ENCODE measurements around the gene ANKFN1.

ANKFN1 gene

GRCh38 chr17:56144223-56144622 lies 9.1 kb upstream of the ANKFN1 start:
- DNase-seq, result no peak

DNA sequence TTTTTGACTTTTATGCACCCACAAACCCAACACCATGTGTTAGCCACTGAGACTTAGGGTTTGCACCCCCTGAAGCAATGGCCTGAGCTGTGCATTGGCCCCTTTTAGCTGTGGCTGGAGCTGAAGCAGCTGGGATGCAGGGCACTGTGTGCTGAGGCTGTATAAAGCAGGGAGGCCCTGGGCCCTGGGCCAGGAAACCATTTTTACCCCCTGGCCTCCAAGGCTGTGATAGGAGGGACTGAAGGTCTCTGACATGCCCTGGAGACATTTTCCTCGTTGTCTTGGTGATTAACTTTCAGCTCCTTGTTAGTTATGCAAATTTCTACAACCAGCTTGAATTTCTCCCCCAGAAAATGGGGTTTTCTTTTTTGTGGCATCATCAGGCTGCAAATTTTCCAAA lies 6.7 kb upstream of the ANKFN1 start:
- no peak for DNase-seq

DNA sequence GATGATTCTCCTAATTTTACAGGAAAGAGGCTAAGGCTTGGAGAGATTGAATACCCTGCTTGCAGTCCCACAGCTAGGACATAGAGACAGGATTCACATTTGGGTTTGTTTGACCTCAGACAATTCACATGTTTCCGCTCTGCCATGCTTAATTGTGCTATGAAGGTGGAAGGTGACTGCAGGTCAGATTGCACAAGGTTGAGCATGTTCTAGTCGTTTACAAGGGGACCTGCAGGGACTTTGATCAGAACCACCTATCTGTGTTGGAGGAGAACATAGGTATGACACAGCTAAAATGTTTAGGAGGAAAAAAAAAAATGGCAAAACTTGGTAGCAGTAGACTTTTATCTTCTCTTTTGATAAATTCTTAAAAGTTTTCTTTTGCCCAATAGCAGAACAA lies 4.9 kb upstream of the ANKFN1 start:
- no peak for DNase-seq

GRCh38 chr17:56149266-56150036 lies 3.8 kb upstream of the ANKFN1 start:
- no peak for DNase-seq

DNA sequence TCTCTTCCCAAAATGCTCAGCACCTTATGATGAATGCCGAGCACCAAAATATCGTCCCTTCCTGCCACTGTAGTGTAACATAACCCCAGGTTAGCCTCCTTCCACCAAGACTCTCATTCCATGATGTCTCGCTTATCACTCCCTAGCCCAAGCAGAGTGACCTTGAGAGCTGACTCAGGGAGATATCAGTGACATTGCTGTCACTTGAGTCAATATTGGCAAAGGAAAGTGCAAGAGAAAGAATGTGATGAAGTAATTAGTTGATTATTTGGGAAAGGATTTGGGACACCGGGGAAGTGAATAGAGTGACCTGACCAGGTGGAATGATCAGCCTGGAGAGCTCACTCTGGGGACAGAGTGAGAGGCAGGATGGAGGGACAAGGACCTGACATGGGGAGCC lies 2.6 kb upstream of the ANKFN1 start:
- no peak for DNase-seq

DNA sequence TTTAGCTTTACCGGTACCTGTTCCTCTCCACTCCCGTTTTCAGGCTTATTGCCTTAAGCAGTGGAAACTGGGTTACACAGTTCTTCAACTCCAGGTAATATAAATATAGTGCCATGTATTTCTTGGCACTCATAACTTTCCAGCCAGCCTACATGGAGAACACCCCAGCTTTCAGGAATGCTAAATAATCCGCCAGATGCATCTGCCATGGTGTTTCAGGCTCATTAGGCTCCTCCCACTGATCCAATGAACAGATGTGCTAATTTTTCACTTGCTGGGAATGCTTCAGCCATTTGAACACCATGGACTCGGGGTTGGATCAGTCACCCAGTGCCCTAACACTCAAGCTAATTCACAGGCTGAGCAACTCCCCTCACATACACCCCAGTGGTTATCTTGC lies 4.6 kb downstream of the ANKFN1 start:
- DNase-seq, result no peak

GRCh38 chr17:56158344-56158743 lies 5.1 kb downstream of the ANKFN1 start:
- no peak for DNase-seq

DNA sequence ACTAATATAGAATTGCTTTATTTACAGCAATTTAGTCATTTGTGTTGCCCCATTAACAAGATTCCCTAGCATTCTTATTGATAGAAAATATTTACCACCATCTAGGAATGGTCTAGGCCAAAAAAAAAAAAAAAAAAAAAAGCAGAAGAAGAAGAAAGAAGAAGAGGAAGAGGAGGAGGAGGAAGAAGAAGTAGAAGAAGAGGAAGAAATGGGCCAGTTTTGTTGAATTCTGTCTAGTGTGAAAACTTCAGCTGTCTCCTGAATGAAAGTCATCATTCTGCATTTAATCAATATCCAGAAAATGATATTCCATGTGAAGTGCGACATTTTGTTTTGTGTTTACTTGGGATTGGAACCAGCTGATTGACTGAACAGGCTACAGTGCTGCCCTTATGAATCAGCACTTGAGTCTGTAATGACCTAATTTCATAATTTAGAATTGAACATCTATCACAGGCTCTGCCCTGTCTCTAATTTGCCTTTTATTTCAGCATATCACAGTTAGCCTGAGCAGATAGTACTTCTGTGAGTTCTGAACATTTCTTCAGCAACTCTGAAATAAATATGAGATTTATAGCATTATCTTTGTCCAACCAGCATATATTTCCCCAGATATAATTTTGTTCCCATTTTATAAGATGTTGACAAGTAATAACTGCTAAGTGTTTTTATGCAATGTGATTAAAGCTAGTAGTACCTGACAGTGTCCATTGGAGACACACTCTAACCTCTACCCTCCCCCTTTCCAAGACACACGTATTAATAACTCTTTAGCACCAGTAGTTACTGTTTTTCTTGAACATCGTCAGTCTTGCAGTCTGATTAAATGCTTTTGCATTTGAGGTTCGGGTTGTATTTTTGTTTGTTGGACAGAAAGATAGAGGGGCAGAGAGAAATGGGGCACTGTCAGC lies 5.9 kb downstream of the ANKFN1 start:
- no peak for DNase-seq

DNA sequence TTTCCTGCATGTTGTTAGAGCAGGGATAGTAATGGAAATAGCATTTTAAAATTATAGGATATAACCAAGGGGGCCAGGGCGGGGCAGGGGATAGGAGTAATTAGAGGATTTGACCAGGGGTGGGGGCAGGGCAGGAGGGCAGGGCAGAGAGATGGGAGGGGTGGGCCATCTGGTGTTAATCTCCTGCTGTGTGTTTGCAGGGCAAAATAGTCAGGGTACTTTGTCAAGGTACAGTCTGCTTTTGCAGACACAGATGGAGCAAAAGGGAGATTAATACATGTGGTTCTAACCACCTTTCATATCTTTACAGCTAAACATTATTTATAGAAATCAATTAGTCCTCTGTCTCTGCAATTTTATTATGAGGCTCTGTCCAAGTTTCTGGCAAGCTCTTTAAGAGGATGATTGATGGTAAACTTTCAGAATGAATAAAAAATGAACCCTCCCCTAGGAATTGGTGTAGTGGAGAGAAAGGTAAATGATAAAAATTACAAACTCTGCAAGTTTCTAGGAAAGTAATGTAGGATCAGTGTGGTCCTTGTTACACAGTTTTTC lies 6.6 kb downstream of the ANKFN1 start:
- no peak for DNase-seq

GRCh38 chr17:56160422-56160821 lies 7.1 kb downstream of the ANKFN1 start:
- DNase-seq, result no peak

DNA sequence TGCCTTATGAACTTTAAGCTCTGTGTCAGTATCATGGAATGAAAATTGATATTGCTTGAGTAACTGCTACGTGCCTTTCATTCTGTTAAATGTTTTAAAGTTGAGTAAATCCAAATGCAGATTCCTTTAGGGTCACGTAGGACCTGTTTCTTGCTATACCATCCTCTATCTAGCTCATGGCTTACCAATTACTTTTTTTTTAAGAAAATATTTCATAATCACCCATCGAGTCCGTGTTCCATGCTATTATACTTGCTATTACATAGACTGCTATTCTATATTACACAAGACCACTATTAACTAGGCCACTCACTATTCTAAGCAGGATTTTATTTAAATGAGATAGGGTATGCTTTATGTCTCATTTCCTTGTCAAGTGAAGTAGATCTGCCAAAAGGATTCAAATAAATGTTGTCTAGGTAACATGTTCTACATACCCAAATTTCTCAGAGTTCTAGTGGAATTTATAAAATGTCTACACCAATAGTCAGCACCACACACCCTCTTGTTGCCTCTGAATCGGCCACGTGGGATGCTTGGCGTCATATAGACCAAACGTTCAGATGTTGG lies 11.9 kb downstream of the ANKFN1 start:
- DNase-seq, result no peak

GRCh38 chr17:56167491-56167890 lies 14.2 kb downstream of the ANKFN1 start:
- DNase-seq, result no peak

- no peak for DNase-seq
Measured at GRCh38 chr17:56169621-56170020, 16.3 kb downstream of the ANKFN1 start.

DNA sequence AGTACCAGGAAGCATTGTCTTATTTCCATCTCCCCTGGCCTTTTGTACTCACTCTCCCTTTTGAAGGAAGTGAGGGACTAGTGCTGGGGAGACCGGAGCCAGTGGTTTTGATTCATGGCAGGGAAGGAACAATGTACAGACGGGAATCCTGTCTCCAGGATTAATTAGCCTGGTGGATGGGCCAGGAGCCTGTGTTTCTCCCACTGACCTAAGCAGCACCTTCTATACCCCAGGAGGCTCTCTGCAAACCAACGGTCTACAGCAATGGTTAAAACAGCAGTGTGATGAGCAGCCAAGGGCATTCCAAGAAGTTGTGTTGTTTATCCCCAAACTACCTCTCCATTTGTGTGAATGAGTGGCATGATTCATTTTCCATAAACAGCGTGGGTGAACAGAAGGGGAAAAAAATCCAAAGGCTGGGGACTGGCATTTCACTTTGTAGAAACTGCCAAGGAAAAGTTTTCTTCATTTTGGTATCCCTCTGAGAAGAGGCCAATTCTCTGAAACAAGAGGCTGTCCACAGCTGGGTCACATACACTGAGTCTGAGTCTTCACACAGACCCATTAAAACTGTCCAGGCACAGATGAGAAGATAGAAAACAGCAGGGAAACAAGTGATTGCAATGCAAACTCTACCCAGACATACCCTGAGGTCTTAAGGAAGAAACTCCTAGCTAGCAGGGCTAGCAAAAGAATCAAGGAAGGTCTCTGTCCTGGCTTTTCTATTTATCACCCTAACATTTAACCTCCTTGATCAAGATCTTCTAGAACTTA lies 18.1 kb downstream of the ANKFN1 start:
- no peak for DNase-seq

GRCh38 chr17:56172517-56172982 lies 19.3 kb downstream of the ANKFN1 start:
- DNase-seq, result no peak

GRCh38 chr17:56173026-56173425 lies 19.8 kb downstream of the ANKFN1 start:
- no peak for DNase-seq

- DNase-seq, result no peak
Measured at GRCh38 chr17:56173958-56174835, 20.9 kb downstream of the ANKFN1 start.

DNA sequence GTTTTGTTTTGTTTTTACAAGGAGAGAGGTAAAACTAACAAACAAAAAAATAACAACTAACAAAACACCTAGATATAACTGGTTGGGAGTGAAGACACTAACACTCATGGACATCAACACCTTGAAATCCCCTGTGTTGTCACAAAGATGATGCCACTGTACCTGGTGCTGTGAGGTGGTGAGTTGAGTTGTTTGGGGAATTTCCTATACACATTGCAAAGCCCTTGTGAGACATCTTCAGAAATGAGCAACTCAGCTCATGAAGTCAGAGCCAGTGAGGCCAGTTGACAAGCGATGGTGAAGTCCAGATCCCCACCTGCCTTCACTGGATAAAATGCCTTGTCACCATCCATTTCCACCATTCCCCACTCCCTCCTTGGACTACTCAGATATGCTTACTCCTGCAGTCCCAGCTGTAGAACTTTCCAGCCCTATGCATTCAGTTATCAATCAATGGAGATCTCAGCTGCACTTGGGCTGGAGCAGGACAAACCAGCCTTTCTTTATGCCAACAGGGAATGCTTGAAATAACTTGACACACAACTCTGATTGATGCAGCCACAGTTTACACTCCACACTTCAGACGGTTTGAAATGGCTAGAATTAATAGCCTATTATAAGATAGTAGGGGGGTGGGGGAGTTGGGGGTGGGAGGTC lies 22.2 kb downstream of the ANKFN1 start:
- DNase-seq, result no peak

- no peak for DNase-seq
Measured at GRCh38 chr17:56176091-56176490, 22.8 kb downstream of the ANKFN1 start.

GRCh38 chr17:56177361-56177760 lies 24.1 kb downstream of the ANKFN1 start:
- no peak for DNase-seq

DNA sequence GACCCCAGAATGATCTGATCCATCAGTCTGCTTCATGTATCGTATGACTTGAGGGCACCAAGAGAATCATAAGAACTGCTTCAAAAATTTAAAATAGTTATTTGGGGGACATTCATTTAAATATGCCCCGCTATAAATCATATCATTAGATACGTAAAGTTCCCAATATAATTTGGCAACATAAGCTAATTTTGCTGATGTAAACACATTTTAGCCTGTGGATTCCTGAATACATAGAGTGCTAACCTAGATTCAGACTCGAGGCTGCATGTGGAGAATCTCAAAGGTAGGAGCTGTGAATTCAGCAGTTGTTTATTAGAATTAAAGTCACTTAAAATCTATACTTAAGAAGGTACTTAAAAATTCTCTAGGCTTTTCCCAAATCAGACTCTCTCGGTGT lies 24.9 kb downstream of the ANKFN1 start:
- no peak for DNase-seq
